HG02763 (cell line): ENCODE data around the gene CELA3A.
"Not testable (repeated sequence)": the region's sequence is repeated elsewhere in the genome, so short reads cannot be mapped to it uniquely, and the experiment has no call there.

Source experiments
- ATAC-seq: cut with Tn5 transposase; IDR thresholded peaks from one replicate; pipeline ENCODE4 v1.9.1; 2021; ENCODE audit warnings: mild to moderate bottlenecking, moderate library complexity; ENCODE audit not compliant: unreplicated experiment

CELA3A gene

GRCh38 chr1:22012752-22013151 is 11.3 kb downstream of the CELA3A start:
- ATAC-seq: not testable (repeated sequence)

GRCh38 chr1:22014575-22015206 is 13.2 kb downstream of the CELA3A start:
- not testable (repeated sequence) for ATAC-seq

- ATAC-seq: no peak
Observed at GRCh38 chr1:22018583-22019559, 17.4 kb downstream of the CELA3A start.

GRCh38 chr1:22021061-22021460 is 19.6 kb downstream of the CELA3A start:
- no peak for ATAC-seq

- peak; percentile 30 for ATAC-seq
Observed at GRCh38 chr1:22024485-22025367, 23.3 kb downstream of the CELA3A start.

- peak; percentile 64 for ATAC-seq
Observed at GRCh38 chr1:22025368-22026155, 24.1 kb downstream of the CELA3A start.

- ATAC-seq: no peak
Observed at GRCh38 chr1:22026924-22027289, 25.4 kb downstream of the CELA3A start.

- ATAC-seq: no peak
Observed at GRCh38 chr1:22030057-22030456, 28.6 kb downstream of the CELA3A start.

- no peak for ATAC-seq
Observed at GRCh38 chr1:22030473-22030872, 29.0 kb downstream of the CELA3A start.

GRCh38 chr1:22031214-22031962 is 29.9 kb downstream of the CELA3A start:
- no peak for ATAC-seq

- ATAC-seq: not testable (repeated sequence)
Observed at GRCh38 chr1:22034834-22035233, 33.4 kb downstream of the CELA3A start.

GRCh38 chr1:22037520-22037919 is 36.1 kb downstream of the CELA3A start:
- ATAC-seq: no peak

- no peak for ATAC-seq
Observed at GRCh38 chr1:22038036-22038435, 36.6 kb downstream of the CELA3A start.

GRCh38 chr1:22039594-22040285 is 38.3 kb downstream of the CELA3A start:
- peak; percentile 90 for ATAC-seq

- ATAC-seq: no peak
Observed at GRCh38 chr1:22040286-22040623, 38.8 kb downstream of the CELA3A start.

- no peak for ATAC-seq
Observed at GRCh38 chr1:22041505-22041904, 40.0 kb downstream of the CELA3A start.

- no peak for ATAC-seq
Observed at GRCh38 chr1:22043198-22043769, 41.8 kb downstream of the CELA3A start.

- ATAC-seq: no peak
Observed at GRCh38 chr1:22044690-22045420, 43.4 kb downstream of the CELA3A start.
